Daoy (cell line): ENCODE measurements around the gene FCGR3A. TPM values are rescaled to one million over a fixed set of nuclear protein-coding genes. Genes with fewer than 3 reads are reported as not detected.
A peak's percentile ranks its signal among the peaks of the same experiment; 100 is the strongest.
"Not testable (repeated sequence)": the region's sequence is repeated elsewhere in the genome, so short reads cannot be mapped to it uniquely, and the experiment has no call there.

Experiments used
- DNase-seq: peaks from one replicate; pipeline ENCODE4 v3.0.0-alpha.2; 2015; ENCODE audit warnings: low read depth
- total RNA-seq: library from RNA; depleted of rRNA; stranded (reverse); fragments of >200 nt; shearing (Covaris generic); gene quantifications from 2 replicates; pipeline ENCODE4 v1.2.3, GENCODE V29; 2014

The FCGR3A gene
- total RNA-seq, 1 experiment from 2014 or later: not detected

- DNase-seq: peak; percentile 91
Observed at GRCh38 chr1:161530671-161531641, 18.7 kb downstream of the FCGR3A start.

GRCh38 chr1:161530158-161530557 lies 19.5 kb downstream of the FCGR3A start:
- peak; percentile 75 for DNase-seq

GRCh38 chr1:161529463-161530104 lies 20.0 kb downstream of the FCGR3A start:
- DNase-seq: not testable (repeated sequence)

GRCh38 chr1:161528550-161528949 lies 21.1 kb downstream of the FCGR3A start:
- DNase-seq: peak; percentile 39

- not testable (repeated sequence) for DNase-seq
Observed at GRCh38 chr1:161525918-161526317, 23.7 kb downstream of the FCGR3A start.

GRCh38 chr1:161525321-161525720 lies 24.3 kb downstream of the FCGR3A start:
- DNase-seq: not testable (repeated sequence)

GRCh38 chr1:161524742-161525291 lies 24.8 kb downstream of the FCGR3A start:
- DNase-seq: not testable (repeated sequence)

GRCh38 chr1:161523817-161524741 lies 25.5 kb downstream of the FCGR3A start, which contains the start of gene HSPA6:
HSPA6 (plus strand) TSS chr1:161524540; CDS start chr1:161524659, 119 bp downstream.
- peak; percentile 83 for DNase-seq

GRCh38 chr1:161523041-161523816 lies 26.4 kb downstream of the FCGR3A start:
- not testable (repeated sequence) for DNase-seq

GRCh38 chr1:161513953-161514352 lies 35.7 kb downstream of the FCGR3A start:
- DNase-seq: not testable (repeated sequence)

GRCh38 chr1:161513448-161513780 lies 36.2 kb downstream of the FCGR3A start:
- not testable (repeated sequence) for DNase-seq

- DNase-seq: not testable (repeated sequence)
Observed at GRCh38 chr1:161512636-161513447, 36.8 kb downstream of the FCGR3A start.

GRCh38 chr1:161511756-161512060 lies 37.9 kb downstream of the FCGR3A start:
- no peak for DNase-seq

GRCh38 chr1:161511018-161511755 lies 38.4 kb downstream of the FCGR3A start:
- DNase-seq: no peak

GRCh38 chr1:161510477-161510876 lies 39.1 kb downstream of the FCGR3A start:
- no peak for DNase-seq

GRCh38 chr1:161506336-161507223 lies 43.0 kb downstream of the FCGR3A start:
- DNase-seq: no peak

- DNase-seq: no peak
Observed at GRCh38 chr1:161505686-161506085, 43.9 kb downstream of the FCGR3A start.

- no peak for DNase-seq
Observed at GRCh38 chr1:161503394-161503748, 46.2 kb downstream of the FCGR3A start.
